RWPE2 (cell line): ENCODE data around the gene KCNAB2.

Source experiments
- ATAC-seq: fragments of 200-7000 bp; cut with Tn5 transposase; 3 replicates; pipeline ENCODE4 v1.9.1; 2021; ENCODE audit warnings: low read depth
- DNase-seq: peaks from one replicate; pipeline ENCODE4 v3.0.0-alpha.2; 2020; ENCODE audit warnings: low spot score
- H3K27ac ChIP-seq: fragments of 450-650 bp; 2 replicates; pipeline ENCODE4 v1.5.1; 2017; ENCODE audit warnings: mild to moderate bottlenecking; ENCODE audit not compliant: poor library complexity, severe bottlenecking
- H3K27me3 ChIP-seq: fragments of 250-450 bp; sonication (Bioruptor Pico); 2 replicates; pipeline ENCODE4 v1.5.1; 2021; ENCODE audit warnings: mild to moderate bottlenecking, moderate library complexity; ENCODE audit not compliant: insufficient read depth, poor library complexity, severe bottlenecking
- H3K36me3 ChIP-seq: fragments of 250-450 bp; sonication (Bioruptor Pico); 2 replicates; pipeline ENCODE4 v1.5.1; 2020; ENCODE audit warnings: low read depth, mild to moderate bottlenecking, moderate library complexity
- H3K4me1 ChIP-seq: fragments of 250-450 bp; sonication (Bioruptor Pico); 2 replicates; pipeline ENCODE4 v1.5.1; 2021; ENCODE audit warnings: mild to moderate bottlenecking, moderate library complexity; ENCODE audit not compliant: insufficient read depth, poor library complexity, severe bottlenecking
- H3K4me3 ChIP-seq: fragments of 250-450 bp; sonication (Bioruptor Pico); 2 replicates; pipeline ENCODE4 v1.5.1; 2021; ENCODE audit warnings: mild to moderate bottlenecking, moderate library complexity; ENCODE audit not compliant: severe bottlenecking
- H3K9me3 ChIP-seq: fragments of 250-450 bp; sonication (Bioruptor Pico); 2 replicates; pipeline ENCODE4 v1.5.1; 2021; ENCODE audit warnings: mild to moderate bottlenecking, moderate library complexity; ENCODE audit not compliant: severe bottlenecking
- CTCF ChIP-seq: fragments of 450-650 bp; IDR thresholded peaks from one replicate; pipeline ENCODE4 v1.5.1; 2017; ENCODE audit warnings: mild to moderate bottlenecking, moderate library complexity; ENCODE audit not compliant: poor library complexity, severe bottlenecking

KCNAB2 gene

GRCh38 chr1:6094246-6094645, 48.6 kb downstream of the KCNAB2 start:
- Histone ChIP-seq H3K4me3 (no peak overlapping the region), H3K27me3 (no peaks in the 10 kb centered on the region), H3K4me1 (no peaks in the 10 kb centered on the region), H3K36me3 (no peaks in the 10 kb centered on the region), H3K9me3 (no peaks in the 10 kb centered on the region), H3K27ac (no peak overlapping the region)
- DNase-seq (peak; percentile 60), ATAC-seq (no peak)
- TF ChIP-seq CTCF = no peak

GRCh38 chr1:6094801-6095505, 49.3 kb downstream of the KCNAB2 start:
- Histone ChIP-seq H3K36me3 (no peaks in the 10 kb centered on the region), H3K27me3 (no peaks in the 10 kb centered on the region), H3K4me3 (no peak overlapping the region), H3K27ac (no peak overlapping the region), H3K4me1 (no peaks in the 10 kb centered on the region), H3K9me3 (no peaks in the 10 kb centered on the region)
- ATAC-seq (no peak), DNase-seq (peak; percentile 49)
- TF ChIP-seq CTCF = no peak

GRCh38 chr1:6095511-6096242, 50.0 kb downstream of the KCNAB2 start:
- DNase-seq = peak; percentile 47
- Histone ChIP-seq H3K36me3 (no peaks in the 10 kb centered on the region), H3K27me3 (no peaks in the 10 kb centered on the region), H3K4me1 (no peaks in the 10 kb centered on the region), H3K9me3 (no peaks in the 10 kb centered on the region), H3K27ac (no peak overlapping the region), H3K4me3 (no peak overlapping the region)
- no peak for ATAC-seq
- TF ChIP-seq CTCF = no peak

- Histone ChIP-seq H3K4me1 (no peaks in the 10 kb centered on the region), H3K4me3 (no peak overlapping the region), H3K27me3 (no peaks in the 10 kb centered on the region), H3K36me3 (no peaks in the 10 kb centered on the region), H3K27ac (no peak overlapping the region), H3K9me3 (no peaks in the 10 kb centered on the region)
- ATAC-seq (no peak), DNase-seq (peak; percentile 64)
- TF ChIP-seq CTCF = no peak
Measured at GRCh38 chr1:6096243-6097116, 50.8 kb downstream of the KCNAB2 start.
